ENCODE measurements around the gene TEAD3.
"Not testable (repeated sequence)": the region's sequence is repeated elsewhere in the genome, so short reads cannot be mapped to it uniquely, and the experiment has no call there.

Gene TEAD3

DNA sequence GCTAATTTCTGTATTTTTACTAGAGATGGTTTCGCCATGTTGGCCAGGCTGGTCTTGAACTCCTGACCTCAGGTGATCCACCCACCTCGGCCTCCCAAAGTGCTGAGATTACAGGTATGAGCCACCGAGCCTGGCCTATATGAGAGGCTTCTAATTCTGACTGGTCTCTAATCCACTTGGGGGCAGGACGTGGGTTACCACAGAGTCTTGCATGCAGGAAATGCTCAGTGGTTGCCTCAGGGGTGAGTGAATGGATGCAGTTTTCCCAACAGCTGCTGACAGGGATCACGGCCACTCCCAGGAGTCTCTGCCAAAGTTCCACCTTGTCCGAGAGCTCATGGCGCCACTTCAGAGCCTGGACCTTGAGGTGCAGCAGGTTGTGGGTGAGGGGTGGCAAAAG is 51.2 kb downstream of the TEAD3 start:
- no peak for DNase-seq

DNA sequence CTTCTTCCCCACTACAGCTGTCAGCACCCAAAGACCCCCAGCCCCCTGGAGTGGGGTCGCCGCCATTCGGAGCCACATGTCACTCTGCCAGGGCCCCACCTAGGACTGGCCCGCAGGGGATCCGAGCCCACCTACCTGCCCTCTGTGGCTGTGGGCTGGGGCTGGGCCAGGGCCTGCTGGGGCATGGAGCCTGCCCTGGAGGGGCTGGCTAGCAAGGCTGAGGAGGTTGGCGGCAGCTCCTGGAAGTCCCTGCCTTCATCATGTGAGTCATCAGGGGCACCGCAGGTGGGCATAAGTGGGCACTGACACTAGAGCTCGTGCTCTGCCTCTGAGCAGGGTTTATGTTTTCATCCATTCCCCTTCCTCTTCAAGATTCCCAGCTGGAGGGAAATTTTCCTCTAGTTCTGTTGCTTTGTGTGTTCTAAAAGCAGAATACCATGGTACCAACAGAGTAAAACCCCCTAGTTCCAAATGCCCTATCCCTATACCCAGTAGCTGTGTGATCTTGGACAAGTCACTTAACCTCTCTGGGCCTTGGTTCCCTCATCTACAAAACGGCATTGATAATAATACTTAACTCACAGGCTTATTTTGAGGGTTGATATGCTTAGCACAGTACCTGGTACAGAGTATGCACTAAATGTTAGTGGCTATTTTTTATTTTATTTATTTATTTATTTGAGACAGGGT is 53.4 kb downstream of the TEAD3 start:
- DNase-seq, result no peak

DNA sequence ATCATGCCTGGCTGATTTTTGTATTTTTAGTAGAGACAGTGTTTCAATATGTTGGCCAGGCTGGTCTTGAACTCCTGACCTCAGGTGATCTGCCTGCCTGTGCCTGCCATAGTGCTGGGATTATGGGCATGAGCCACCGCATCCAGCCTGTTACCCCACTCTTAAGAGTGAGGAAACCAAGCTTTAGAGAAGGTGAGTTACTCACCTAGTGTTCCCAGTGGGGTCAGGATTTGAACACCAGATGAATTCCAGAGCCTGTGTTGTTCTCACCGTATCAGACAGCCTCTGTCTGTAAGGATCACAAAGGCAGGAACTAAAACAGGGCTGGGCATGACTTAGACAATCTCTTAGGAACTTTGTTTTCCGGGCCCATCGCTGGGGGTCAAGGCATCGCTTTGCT is 54.2 kb downstream of the TEAD3 start:
- DNase-seq, result no peak

DNA sequence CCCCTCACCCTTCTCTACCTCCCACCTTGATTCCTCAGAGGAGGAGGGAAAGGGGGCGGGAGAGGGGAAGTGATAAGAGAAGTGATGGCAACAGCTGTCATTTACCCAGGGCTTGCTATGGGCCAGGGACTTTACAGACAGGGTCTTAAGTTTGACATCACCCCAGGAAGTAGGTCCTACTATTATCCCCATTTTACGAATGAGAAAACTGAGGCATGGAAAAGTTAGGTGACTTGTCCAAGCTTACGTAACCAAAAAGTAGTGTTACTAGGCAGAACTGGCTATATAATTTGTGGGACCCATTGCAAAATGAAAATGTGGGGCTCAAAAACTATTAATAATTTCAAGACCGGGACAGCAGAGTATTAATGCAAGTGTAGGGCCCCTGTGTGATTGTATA is 55.2 kb downstream of the TEAD3 start:
- DNase-seq, result no peak

DNA sequence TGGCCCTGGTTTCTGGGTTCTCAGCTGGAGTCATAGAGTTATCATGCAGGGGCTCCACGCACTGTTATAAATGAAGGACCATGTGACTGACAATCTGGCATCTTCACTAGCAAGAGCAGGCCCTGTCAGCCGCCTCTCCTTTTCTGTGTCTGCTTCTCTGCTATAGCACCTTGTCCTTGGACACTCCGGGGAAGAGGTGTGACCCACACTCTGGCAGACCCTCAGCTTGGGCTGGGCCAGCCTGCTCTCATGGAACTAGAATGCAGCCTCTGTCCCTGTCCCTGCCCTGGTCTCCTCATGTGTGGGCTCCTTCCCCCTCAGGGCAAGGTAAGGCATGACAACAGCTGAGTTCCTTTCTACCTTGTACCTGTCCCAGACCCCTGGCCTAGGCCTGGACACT is 55.7 kb downstream of the TEAD3 start:
- DNase-seq, result no peak

DNA sequence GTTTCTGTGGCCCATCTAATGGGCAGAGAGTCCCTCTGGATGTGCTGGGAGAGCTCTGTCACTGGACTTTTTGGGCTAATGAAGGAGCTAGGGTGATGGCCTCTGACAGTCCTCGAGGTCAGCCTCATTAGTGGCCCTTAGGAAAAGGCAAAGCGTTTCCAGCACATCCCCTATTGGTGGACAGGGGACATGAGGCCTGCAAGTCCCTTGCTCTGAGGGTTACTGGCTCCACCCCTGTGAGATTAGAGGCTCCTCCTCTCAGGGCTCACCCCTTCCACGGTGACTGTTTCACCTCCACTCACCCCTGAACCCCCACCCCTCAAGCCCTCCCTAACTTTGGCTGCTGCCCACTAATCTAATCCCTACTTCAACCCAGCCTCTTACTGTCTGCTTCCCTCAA is 57.6 kb downstream of the TEAD3 start:
- no peak for DNase-seq

DNA sequence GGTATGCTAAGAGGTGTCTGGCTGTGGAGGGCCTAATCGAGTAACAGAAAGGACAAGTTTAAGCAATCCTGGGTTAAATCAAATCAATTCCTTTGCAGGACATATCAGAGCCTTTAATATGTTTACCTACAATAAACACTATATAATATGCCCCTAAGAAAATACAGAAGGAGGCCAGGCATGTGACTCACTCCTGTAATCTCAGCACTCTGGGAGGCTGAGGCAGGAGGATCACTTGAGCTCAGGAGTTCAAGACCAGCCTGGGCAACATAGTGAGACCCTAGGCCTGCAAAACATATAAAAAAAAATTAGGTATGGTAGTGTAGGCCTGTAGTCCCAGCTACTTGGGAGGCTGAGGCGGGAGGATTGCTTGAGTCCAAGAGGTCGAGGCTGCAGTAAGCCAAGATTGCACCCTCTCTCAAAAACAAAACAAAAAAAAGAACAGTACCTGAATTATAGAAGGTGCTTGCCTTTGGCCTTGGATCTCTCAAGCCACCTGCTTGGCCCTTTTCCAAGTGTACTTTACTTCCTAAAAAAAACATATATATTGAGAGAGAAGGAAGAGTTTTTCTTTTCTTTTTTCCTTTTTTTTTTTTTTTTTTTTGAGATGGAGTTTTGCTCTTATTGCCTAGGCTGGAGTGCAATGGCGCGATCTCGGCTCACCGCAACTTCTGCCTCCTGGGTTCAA is 58.4 kb downstream of the TEAD3 start:
- not testable (repeated sequence) for DNase-seq

DNA sequence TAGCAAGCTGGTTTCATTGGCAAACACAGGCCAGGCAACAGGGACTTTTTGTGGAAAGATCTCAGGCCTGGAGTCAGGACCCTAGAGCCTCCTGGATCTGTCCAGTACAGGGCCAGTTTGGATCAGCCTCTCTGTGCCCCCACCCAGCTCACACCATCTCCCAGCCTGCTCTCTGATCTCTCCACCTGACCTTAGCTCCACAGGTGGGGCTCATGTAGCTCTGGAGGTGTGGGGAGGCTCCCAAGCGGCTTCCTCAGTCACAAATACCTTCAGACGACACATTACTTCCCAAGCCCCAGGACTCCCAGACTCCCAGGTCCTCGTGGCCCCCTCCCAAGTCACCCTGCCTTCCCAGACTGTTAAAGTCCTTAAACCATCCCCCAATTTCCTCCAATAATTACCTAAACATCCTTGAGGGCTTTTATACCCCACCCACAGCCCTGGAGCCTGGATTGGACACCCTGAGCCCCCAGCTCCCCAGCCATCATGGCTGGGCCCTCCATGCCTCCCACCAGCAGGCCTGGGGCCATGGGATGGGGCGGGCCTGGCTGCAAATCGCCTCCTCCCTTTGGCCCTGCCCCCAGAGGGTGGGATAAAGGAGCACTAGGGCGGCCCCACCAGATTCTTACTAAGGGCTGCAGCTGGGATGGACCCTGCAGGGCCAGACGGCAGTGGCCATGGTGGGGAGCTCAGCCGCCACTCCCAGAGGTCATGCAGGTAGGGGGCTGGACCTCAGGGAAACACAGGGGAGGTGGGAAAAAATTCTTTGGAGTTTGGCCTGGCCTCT is 60.6 kb downstream of the TEAD3 start:
- no peak for DNase-seq

DNA sequence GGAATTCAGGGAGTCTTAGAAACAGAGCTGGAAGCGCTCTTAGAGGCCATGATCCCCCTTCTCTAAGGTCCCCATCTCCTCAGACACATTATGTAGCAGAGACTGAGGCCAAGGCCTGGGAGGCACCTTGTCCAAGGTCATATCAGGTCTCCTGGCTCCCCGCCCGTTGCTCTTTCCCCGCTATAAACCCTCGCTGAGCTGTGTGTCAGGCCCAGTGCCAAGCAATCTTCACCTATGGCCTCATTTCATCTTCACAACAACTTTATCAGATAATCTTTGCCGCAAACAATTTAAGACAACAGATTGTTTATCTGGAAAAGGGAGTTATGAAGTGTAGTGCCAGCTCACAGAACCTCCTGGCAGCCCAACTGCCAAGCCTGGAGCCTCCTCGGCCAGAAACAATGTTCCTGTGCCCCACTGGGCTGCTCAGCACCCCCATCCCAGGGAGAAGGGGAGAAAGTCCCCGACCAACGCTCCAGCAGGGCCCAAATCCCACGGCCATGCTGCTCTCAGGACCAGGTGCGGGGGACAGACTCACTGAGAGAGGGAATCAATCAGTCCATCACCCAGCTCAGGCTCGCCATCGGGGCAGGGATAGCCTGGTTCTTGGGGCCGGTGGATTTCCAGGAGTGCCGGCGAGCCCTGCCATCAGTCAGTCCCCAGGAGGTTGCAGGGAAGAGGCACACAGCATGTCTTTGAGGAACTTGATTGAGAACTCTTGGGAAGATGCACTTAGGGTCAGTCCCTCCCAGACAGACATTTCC is 61.6 kb downstream of the TEAD3 start:
- DNase-seq, result no peak

DNA sequence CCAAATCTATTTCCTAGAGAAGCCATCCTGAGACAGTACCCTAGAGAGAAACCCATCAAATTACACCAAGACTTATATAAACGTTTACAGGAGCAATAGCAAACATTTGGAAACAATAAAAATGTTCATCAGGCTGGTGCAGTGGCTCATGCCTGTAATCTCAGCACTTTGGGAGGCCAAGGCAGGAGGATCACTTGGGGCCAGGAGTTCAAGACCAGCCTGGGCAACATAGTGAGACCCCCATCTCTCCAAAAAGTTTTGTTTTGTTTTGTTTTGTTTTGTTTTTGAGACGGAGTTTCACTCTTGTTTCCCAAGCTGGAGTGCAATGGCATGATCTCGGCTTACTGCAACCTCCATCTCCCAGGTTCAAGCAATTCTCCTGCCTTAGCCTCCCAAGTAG is 64.2 kb downstream of the TEAD3 start:
- not testable (repeated sequence) for DNase-seq

DNA sequence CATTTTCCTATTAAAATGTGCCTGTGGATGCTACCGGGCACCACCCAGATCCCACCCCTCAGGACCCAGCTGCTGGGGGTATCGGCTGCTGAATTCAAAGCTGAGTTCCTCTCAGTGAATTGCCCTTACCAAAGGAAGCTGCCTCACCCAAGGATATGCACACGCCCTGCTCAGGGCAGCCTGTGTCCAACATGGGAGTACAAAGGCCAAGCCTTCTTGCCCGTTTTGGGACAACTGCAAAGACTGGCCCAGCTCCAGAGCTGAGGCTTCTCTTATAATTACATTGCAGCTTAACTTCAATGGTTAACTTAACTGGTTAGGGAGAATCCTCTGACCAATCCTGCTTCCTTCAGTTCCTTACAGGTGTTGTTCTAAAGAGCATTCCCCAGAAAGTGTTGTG is 64.6 kb downstream of the TEAD3 start:
- DNase-seq, result no peak

DNA sequence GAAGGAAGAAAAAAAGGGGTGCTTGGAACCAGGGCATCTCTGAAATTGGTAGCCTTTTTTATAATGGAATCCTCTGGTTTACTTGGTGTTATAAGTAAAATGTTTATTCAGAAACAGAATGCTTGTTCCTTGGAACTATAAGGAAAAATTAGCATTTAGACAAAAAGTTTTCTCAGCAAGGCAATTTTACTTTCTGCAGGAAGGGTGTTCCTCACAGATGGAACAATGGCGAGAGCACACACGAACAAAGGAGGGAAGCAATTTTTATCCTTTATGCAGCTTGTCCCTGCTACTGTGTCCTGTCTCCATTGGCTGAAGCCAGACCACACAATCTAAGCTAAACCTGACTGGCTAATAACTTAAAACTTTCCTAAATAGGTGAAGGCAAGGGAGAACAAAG is 67.4 kb downstream of the TEAD3 start:
- DNase-seq, result no peak

DNA sequence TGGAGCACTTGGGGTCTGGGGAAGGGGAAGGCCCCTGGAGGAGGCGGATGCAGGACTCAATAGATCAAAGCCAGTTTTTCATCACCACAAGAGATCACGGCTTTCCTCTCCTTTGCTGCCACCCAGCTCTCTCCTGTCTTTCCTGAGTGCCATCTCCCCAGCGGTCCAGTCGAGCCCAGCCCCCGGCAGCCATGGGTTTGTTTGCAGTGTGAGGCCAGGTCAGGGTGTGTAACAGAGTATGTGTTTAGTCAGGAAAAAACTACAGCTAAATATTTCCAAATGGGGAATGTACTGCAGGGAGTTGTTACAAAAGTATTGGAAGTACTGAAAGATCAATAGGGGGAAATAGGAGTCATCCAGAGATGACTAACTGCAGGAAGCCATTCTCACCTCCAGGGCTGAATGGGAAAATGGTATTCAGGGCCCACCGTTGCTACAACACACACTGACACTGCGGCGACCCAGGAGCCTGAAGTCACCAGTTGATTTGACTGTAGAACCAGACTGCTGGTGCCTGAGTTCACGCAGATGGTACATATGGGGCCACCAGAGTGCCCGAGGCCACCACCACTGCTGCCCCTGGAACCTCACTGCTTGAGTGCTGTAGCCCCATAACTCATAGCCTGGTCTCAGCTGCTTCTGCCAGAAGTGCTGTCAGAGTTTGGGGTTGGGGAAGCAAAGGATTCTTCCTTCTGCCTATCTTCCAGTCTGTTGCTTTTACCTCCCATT is 68.3 kb downstream of the TEAD3 start:
- no peak for DNase-seq

DNA sequence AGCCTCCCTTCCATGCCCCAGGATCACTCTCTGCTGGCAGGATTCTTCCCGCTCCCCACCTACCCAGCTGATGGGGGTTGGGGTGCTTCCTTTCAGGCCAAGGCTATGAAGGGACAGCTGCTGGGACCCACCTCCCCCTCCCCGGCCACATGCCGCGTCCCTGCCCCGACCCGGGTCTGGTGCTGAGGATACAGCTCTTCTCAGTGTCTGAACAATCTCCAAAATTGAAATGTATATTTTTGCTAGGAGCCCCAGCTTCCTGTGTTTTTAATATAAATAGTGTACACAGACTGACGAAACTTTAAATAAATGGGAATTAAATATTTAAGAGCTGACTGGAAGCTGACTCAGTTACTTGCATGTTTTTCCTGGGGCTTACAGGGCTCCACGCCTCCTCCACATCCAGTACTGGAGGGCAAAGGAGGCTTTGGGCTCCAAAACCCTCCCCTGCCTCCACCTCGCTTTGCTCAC is 69.0 kb downstream of the TEAD3 start:
- no peak for DNase-seq

DNA sequence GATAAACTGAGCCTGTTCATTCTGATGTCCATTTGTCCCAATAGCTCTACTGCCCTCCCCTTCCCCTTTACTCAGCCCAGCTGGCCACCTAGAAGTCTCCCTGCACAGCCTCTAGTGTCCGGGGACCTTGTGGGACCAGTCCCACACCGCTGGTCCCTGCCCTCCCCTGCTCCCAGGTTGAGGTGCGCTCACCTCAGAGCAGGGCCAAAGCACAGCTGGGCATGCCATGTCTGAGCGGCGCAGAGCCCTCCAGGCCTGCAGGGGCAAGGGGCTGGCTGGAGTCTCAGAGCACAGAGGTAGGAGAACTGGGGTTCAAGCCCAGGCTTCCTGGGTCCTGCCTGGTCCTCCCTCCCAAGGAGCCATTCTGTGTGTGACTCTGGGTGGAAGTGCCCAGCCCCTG is 69.4 kb downstream of the TEAD3 start:
- DNase-seq, result no peak

DNA sequence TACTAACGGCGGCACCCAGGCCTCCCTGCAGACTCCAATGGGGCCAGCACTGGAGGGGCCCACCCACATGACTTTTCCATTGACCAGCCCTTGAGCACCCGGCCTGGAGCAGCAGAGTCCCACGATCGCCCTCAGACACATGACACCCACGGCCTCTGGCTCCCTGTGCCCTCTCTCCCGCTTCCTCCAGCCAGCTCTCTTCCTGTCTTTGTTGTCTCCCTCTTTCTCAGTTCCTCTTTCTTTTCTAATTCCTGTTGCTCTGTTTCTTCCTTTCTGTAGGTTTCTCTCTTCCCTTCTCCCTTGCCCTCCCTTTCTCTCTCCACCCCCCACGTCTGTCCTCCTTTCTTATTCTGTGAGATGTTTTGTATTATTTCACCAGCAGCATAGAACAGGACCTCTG is 70.8 kb downstream of the TEAD3 start:
- DNase-seq, result no peak

DNA sequence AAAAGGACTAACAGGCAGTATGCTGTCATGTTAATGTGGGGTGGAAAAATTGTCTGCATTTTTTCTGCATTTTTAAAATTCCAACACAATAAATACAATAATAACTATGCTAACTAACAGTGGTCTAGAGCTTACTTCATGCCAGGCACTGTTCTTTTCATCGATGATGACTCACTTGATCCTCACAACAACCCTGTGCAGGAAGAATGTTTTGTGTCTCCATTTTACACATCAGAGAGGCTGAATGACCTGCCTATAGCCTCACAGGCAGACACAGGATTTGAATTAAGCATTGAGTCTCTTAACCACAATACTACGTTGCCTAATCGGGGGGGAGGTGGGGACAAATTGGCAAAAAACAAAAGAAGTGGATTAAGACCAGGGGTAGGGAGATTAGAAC is 71.6 kb downstream of the TEAD3 start:
- DNase-seq, result no peak
